ENCODE results near the gene RTN4RL1. TPM values are rescaled to one million over a fixed set of nuclear protein-coding genes. Genes with fewer than 3 reads are reported as not detected.

RTN4RL1 gene
- total RNA-seq, 2 donors from 2014 or later, result 0.32 to 0.37 TPM

GRCh38 chr17:1975573-1975972 lies 49.6 kb downstream of the RTN4RL1 start:
- TF ChIP-seq CTCF (IDR thresholded peaks at IDR 0.05), result no peak
- Histone ChIP-seq H3K27ac (no peak overlapping the region), H3K27me3 (peaks cover 8% of the 10 kb centered on the region), H3K4me1 (no peaks in the 10 kb centered on the region), H3K9me3 (no peaks in the 10 kb centered on the region), H3K36me3 (no peaks in the 10 kb centered on the region), H3K9ac (ENCODE audit: low read depth in 2 of 2, low read length in 2 of 2) (no peak overlapping the region), H3K4me3 (no peak overlapping the region)
- no peak for DNase-seq
- intact Hi-C loops (cut with DNase I), result no loop called here

DNA sequence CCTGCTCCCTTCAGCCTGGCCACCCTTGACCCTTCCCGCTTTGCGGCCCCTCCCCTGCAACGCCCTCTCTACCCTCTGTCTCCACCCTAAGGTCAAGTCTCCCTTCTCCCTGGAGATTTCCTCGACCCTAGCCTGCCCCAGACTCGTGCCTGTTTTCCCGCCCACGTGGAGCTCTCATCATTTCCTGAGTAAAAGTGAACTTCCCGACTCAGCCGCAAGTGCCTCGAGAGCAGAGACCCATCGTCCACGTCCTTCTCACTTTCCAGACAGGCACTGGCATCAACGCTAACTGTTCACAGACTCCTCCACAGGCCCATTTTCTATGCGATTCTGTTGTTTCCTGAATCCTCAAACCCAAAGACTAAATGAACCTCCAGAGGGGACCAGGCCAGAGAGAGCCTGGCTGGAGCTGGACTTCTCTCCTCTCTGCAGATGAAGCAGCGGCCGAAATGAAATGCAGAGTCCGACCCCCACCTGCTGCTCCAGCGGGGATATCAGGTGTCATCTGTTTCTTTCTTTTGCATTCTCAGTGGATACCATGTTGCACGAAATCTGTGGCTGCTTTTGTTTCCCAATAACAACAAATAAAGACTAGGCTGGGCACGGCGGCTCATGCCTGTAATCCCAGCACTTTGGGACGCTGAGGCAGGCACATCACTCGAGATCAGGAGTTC lies 52.5 kb downstream of the RTN4RL1 start:
- DNase-seq, result no peak
- Histone ChIP-seq H3K9ac (ENCODE audit: low read depth in 2 of 2, low read length in 2 of 2) (no peak overlapping the region), H3K27ac (no peak overlapping the region), H3K36me3 (no peaks in the 10 kb centered on the region), H3K4me3 (no peak overlapping the region), H3K27me3 (peaks cover 7% of the 10 kb centered on the region), H3K4me1 (no peaks in the 10 kb centered on the region), H3K9me3 (no peaks in the 10 kb centered on the region)
- intact Hi-C loops (cut with DNase I), result no loop called here
- no peak for TF ChIP-seq CTCF (IDR thresholded peaks at IDR 0.05)

DNA sequence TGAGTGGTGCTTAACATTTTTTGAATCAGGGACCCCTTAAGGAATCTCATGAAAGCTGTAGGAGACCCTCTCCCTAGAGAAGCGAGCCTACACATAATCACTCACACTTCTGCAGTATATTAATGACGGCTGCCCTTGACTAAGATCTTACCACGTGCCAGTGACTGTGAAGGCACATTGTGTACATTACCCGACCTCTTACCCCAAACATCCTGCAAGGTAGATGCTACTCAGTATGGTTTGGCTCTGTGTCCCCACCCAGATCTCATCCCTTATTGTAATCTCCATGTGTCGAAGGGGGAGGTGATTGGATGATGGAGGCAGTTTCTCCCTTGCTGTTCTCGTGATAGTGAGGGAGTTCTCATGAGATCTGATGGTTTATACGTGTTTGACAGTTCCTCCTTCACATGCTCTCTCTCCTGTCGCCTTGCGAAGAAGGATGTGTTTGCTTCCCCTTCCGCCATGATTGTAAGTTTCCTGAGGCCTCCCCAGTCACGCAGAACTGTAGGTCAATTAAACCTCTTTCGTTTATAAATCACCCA lies 54.2 kb downstream of the RTN4RL1 start:
- no peaks in the 10 kb centered on the region for H3K9me3 ChIP-seq
- no peak overlapping the region for H3K4me3 ChIP-seq
- TF ChIP-seq CTCF (IDR thresholded peaks at IDR 0.05), result no peak
- no peaks in the 10 kb centered on the region for H3K36me3 ChIP-seq
- no peaks in the 10 kb centered on the region for H3K27me3 ChIP-seq
- H3K9ac ChIP-seq (ENCODE audit: low read depth in 2 of 2, low read length in 2 of 2), result no peak overlapping the region
- DNase-seq, result no peak
- no peak overlapping the region for H3K27ac ChIP-seq
- intact Hi-C loops (cut with DNase I), result no loop called here
- H3K4me1 ChIP-seq, result no peaks in the 10 kb centered on the region

DNA sequence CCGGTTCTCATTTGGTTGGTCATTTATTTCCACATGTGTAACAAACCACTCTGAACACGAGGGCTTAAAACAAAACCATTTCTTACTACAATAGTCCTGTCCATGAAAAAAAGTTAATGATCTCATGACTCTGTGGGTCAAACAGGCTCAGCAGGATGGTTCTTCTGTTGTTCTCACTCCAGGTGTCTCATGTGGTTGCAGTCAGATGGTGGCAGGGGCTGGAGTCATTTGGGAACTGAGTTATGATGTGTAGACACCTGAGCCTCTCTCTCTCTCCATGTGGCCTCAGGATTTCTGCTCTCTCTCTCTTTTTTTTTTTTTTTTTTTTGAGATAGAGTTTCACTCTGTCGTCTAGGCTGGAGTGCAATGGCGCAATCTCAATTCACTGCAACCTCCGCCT lies 55.4 kb downstream of the RTN4RL1 start:
- Histone ChIP-seq H3K27ac (no peak overlapping the region), H3K9ac (ENCODE audit: low read depth in 2 of 2, low read length in 2 of 2) (no peak overlapping the region), H3K9me3 (no peaks in the 10 kb centered on the region), H3K36me3 (no peaks in the 10 kb centered on the region), H3K4me3 (no peak overlapping the region), H3K4me1 (no peaks in the 10 kb centered on the region), H3K27me3 (no peaks in the 10 kb centered on the region)
- no peak for TF ChIP-seq CTCF (IDR thresholded peaks at IDR 0.05)
- intact Hi-C loops (cut with DNase I), result no loop called here
- DNase-seq, result no peak

- H3K36me3 ChIP-seq, result no peaks in the 10 kb centered on the region
- intact Hi-C loops (cut with DNase I), result no loop called here
- no peaks in the 10 kb centered on the region for H3K27me3 ChIP-seq
- TF ChIP-seq CTCF (IDR thresholded peaks at IDR 0.05), result no peak
- no peaks in the 10 kb centered on the region for H3K4me1 ChIP-seq
- H3K9me3 ChIP-seq, result no peaks in the 10 kb centered on the region
- H3K9ac ChIP-seq (ENCODE audit: low read depth in 2 of 2, low read length in 2 of 2), result no peak overlapping the region
- H3K27ac ChIP-seq, result no peak overlapping the region
- DNase-seq, result no peak
- H3K4me3 ChIP-seq, result no peak overlapping the region
These were observed 57.9 kb downstream of the RTN4RL1 start for GRCh38 chr17:1967213-1967612.

Measured in colonic mucosa (tissue), 4 donors.